Testis (tissue), 3 donors: ENCODE measurements around the gene IL17RA. TPM values are rescaled to one million over a fixed set of nuclear protein-coding genes. Genes with fewer than 3 reads are reported as not detected.

Experiments used
- DNase-seq: peaks from one replicate; pipeline ENCODE4 v3.0.0-alpha.2; 2019
- H3K27ac ChIP-seq, 2 donors: fragments of 200-600 bp; sonication (generic); one replicate each; pipeline ENCODE4 v1.5.1; 2019
- H3K27me3 ChIP-seq: fragments of 200-600 bp; sonication (generic); one replicate; pipeline ENCODE4 v1.5.1; 2019
- H3K36me3 ChIP-seq: fragments of 200-600 bp; sonication (generic); one replicate; pipeline ENCODE4 v1.5.1; 2017; ENCODE audit warnings: low read depth; ENCODE audit errors: missing control alignments
- H3K4me1 ChIP-seq: fragments of 200-600 bp; sonication (generic); one replicate; pipeline ENCODE4 v1.5.1; 2019
- H3K4me3 ChIP-seq, 2 donors: fragments of 200-600 bp; sonication (generic); one replicate each; pipeline ENCODE4 v1.5.1; 2017 to 2019
- H3K9me3 ChIP-seq: fragments of 200-600 bp; sonication (generic); one replicate; pipeline ENCODE4 v1.5.1; 2017
- CTCF ChIP-seq, 3 experiments: fragments of 450-650 bp in 2 of 3; fragments of 200-600 bp in 1 of 3; sonication (generic) in 1 of 3; IDR thresholded peaks; one replicate each; pipeline ENCODE4 v1.5.1; 2016 to 2019; ENCODE audit warnings: antibody characterized with exemption in 3 of 3, mild to moderate bottlenecking in 2 of 3, moderate library complexity in 1 of 3
- POLR2A ChIP-seq: fragments of 450-650 bp; IDR thresholded peaks from one replicate; pipeline ENCODE4 v1.6.1; 2017; ENCODE audit warnings: antibody characterized with exemption, mild to moderate bottlenecking, moderate library complexity
- WGBS, 2 donors: methylation state at CpG; one replicate each; pipeline ENCODE4 v1.1.5; 2018; 5-methylcytosine and 5-hydroxymethylcytosine counted together
- intact Hi-C: fragments of 100-400 bp; cut with DNase I; formaldehyde crosslinking; loops from one replicate; pipeline ENCODE4 v1.15.1; 2023; ENCODE audit warnings: low total_unique reads
- polyA plus RNA-seq: library from polyadenylated mRNA; stranded (reverse); fragments of 350-450 nt; fragmentation: Illumina TruSeq; extraction: RNeasy Lipid Tissue Mini Kit (QIAGEN cat#74804); gene quantifications from one replicate; pipeline ENCODE4 v1.2.3, GENCODE V29; 2014; ENCODE audit warnings: low read depth, low replicate concordance; ENCODE audit not compliant: insufficient read depth
- total RNA-seq, 2 donors: library from RNA; depleted of rRNA; stranded (reverse); fragments of >200 nt; gene quantifications; one replicate each; pipeline ENCODE4 v1.2.3, GENCODE V29; 2016

Gene IL17RA
- total and polyA plus RNA-seq, 3 donors from 2014 or later: 6.8 to 12.8 (median 8.3) TPM

- Histone ChIP-seq H3K36me3 (no peaks in the 10 kb centered on the region), H3K27me3 (no peaks in the 10 kb centered on the region), H3K4me3 (no peak overlapping the region), H3K4me1 (no peaks in the 10 kb centered on the region), H3K9me3 (no peaks in the 10 kb centered on the region), H3K27ac (no peak overlapping the region)
- 89 to 93% methylated on average over 6 of the region's 6 CpGs for WGBS, 2 donors
- intact Hi-C loops: no loop called here
- no peak for DNase-seq
- TF ChIP-seq POLR2A (no peak), CTCF (IDR thresholded peaks at IDR 0.05) (no peak)
Observed at GRCh38 chr22:17107547-17107810, 22.7 kb downstream of the IL17RA start.

- Histone ChIP-seq H3K4me3 (peak overlapping the region; percentile 18 to 34), H3K4me1 (no peaks in the 10 kb centered on the region), H3K9me3 (no peaks in the 10 kb centered on the region), H3K36me3 (no peaks in the 10 kb centered on the region), H3K27me3 (no peaks in the 10 kb centered on the region), H3K27ac (no peak overlapping the region)
- TF ChIP-seq POLR2A (no peak), CTCF (IDR thresholded peaks at IDR 0.05) (no peak)
- DNase-seq: no peak
- WGBS, 2 donors: 86 to 88% methylated on average over 8 to 66 of the region's 66 CpGs
- intact Hi-C loops: no loop called here
Observed at GRCh38 chr22:17108256-17109112, 23.7 kb downstream of the IL17RA start.

- Histone ChIP-seq H3K36me3 (no peaks in the 10 kb centered on the region), H3K27me3 (no peaks in the 10 kb centered on the region), H3K9me3 (no peaks in the 10 kb centered on the region), H3K27ac (no peak overlapping the region), H3K4me3 (peak overlapping the region; percentile 18 to 34), H3K4me1 (no peaks in the 10 kb centered on the region)
- intact Hi-C loops: no loop called here
- no peak for DNase-seq
- WGBS, 2 donors: 77 to 82% methylated on average over 10 to 42 of the region's 42 CpGs
- TF ChIP-seq CTCF (IDR thresholded peaks at IDR 0.05) (no peak), POLR2A (no peak)
Observed at GRCh38 chr22:17109113-17109865, 24.5 kb downstream of the IL17RA start.

GRCh38 chr22:17109976-17110375 is 25.2 kb downstream of the IL17RA start:
- 62 to 77% methylated on average over 16 of the region's 16 CpGs for WGBS, 2 donors

More at GRCh38 chr22:17109976-17110375, 25.2 kb downstream of the IL17RA start:
- Histone ChIP-seq H3K9me3 (no peaks in the 10 kb centered on the region), H3K4me3 (no peak overlapping the region), H3K27ac (no peak overlapping the region), H3K4me1 (no peaks in the 10 kb centered on the region), H3K36me3 (no peaks in the 10 kb centered on the region), H3K27me3 (no peaks in the 10 kb centered on the region)
- intact Hi-C loops: no loop called here
- TF ChIP-seq CTCF (IDR thresholded peaks at IDR 0.05) (no peak), POLR2A (no peak)
- no peak for DNase-seq
